Measurements from ENCODE around the gene ATL2.

- TF ChIP-seq CTCF (IDR thresholded peaks at IDR 0.05; ENCODE audit: low read depth, low read length), result no peak
- no peak for TF ChIP-seq EZH2phosphoT487 (IDR thresholded peaks at IDR 0.05; ENCODE audit: low read depth)
Observed at GRCh38 chr2:38418735-38419134, 41.7 kb upstream of the ATL2 start.
